ENCODE results near the gene EEPD1.

The EEPD1 gene

DNA sequence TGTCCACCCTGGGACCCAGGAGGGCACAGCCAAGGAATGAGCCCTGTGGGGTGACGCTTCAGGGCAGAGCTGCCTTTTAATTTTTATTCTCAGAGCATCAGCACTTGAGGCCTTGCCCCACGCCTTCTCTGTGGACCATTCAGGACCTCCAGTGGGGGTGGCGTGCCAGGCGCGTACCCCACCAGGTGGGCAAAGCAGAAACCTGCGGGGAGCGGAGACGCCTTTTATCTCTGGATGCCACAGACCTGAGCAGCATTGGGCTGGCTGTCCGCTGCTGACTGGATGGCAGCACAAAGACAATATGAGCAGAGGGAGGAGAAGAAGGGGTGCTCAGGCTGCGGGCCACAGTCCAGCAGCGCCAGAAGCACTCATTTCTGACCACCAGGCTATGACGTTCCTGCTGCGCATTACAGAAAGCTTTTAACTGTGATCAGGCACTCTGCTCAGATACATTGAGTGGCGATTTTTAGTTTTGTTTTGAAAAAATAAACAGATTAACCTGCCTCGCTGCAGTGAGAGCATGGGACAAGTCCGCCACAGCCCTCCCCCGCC, 146.2 kb downstream of the EEPD1 start:
- no peak for DNase-seq

- no peak for DNase-seq
These were observed 146.8 kb downstream of the EEPD1 start for GRCh38 chr7:36299823-36300341.

DNA sequence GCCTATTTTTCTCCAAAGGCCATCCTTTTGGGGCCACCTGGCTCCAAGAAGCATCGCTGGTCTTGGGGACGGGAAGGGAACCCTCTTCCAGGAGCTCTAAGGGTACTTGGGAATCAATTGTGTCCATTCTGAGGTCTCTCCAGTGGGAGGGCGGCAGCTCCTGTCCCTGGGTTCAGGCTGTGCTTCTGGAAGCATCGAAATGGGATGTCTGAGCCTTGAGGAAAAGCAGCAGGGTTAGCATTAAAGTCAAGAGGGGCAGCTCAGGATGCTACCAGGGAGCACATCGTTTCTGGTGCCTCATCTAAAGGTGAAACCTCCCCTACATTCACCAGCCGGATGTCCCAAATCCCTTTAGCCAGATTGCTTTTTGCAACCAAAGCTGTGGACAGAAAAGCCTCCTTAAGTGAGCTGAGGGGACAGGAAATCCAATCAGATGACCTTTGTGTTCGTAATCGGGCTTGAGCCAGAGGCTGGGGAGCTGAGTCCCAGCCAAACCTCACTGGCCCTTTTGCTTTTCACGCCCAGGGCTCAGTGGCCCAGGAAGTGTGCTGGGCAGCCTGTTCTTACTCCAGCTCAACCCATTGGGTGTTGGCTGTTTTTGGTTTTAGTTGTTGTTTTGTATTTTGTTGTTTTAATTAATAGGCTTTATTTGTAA, 147.8 kb downstream of the EEPD1 start:
- DNase-seq: peak in 1 of 51 donors; percentile 11

GRCh38 chr7:36301914-36302771, 149.1 kb downstream of the EEPD1 start:
- no peak for DNase-seq

- peak in 42 of 51 donors; percentile 15 to 87 (median 67) for DNase-seq
These were observed 150.4 kb downstream of the EEPD1 start for GRCh38 chr7:36303202-36304098.

- DNase-seq: no peak
These were observed 151.0 kb downstream of the EEPD1 start for GRCh38 chr7:36304099-36304425.

DNA sequence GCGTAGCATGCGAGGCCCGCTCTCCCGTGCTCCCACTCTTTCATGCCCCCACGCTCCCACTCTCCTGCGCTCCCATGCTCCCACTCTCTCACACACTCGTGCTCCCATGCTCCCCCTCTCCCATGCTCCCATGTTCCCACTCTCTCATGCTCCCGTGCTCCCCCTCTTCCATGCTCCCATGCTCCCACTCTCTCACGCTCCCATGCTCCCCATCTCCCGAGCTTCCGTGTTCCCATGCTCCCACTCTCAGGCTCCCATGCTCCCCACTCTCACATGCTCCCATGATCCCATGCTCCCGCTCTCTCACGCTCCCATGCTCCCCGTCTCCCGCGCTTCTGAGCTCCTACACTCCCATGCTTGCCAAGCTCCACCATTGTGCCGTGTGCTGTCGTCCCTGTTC, 152.2 kb downstream of the EEPD1 start:
- DNase-seq: no peak

DNA sequence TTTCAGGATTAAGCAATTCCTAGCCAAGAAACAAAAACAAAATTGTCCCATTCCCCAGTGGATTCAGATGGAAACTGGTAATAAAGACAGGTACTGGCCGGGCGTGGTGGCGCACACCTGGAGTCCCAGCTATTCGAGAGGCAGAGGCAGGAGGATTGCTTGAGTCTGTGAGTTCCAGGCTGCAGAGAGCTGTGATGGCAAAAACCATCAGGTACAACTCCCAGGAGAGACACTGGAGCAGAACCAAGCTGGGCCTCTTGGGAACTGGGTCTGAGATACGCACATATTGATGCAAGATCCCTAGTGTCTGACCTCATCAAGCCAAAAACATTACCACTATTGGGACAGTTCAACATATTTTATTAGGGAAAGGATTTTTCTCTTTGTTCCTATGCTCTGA, 152.6 kb downstream of the EEPD1 start:
- DNase-seq: no peak

GRCh38 chr7:36306222-36306621, 153.2 kb downstream of the EEPD1 start:
- no peak for DNase-seq

DNA sequence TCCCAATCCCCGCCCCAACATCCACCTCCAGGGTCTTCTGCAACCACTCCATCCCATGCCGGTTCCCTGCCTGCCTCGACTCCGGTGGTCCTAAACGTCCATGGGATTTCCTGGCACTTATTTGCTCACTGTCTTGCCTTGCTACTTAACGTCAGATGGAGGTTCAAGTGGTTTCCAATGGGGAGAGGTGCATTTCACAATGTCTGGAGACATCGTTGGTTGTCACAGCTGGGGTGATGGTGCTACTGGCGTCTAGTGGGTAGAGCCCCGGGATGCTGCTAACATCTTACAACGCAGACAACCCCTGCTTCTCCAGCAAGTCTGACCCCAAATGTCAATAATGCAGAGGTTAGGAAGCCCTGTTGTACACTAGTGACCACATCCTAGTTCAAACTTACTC, 153.7 kb downstream of the EEPD1 start:
- no peak for DNase-seq

- no peak for DNase-seq
These were observed 155.0 kb downstream of the EEPD1 start for GRCh38 chr7:36308031-36308430.

DNA sequence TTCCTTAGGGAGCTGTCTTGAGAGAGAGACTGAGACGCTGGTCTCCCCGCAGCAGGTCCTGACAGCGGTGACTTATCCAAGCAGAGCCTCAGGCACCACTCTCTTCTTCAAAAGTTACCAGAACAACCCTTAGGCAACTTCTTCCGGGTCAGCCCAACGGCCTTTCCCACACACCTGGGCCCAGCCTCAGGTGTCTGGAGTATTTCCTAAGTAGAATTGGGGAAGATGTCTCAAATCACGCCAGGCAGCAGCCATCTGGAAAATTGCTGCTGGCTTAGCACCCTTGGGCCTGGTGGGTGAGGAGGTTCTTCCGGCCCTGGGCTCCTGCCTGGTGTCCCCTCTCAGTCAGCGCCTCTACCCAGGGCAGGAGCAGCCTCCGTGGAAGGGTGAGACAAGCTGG, 156.2 kb downstream of the EEPD1 start:
- DNase-seq: no peak

- DNase-seq: no peak
These were observed 156.7 kb downstream of the EEPD1 start for GRCh38 chr7:36309716-36310115.

GRCh38 chr7:36310897-36311296, 157.8 kb downstream of the EEPD1 start:
- no peak for DNase-seq

DNA sequence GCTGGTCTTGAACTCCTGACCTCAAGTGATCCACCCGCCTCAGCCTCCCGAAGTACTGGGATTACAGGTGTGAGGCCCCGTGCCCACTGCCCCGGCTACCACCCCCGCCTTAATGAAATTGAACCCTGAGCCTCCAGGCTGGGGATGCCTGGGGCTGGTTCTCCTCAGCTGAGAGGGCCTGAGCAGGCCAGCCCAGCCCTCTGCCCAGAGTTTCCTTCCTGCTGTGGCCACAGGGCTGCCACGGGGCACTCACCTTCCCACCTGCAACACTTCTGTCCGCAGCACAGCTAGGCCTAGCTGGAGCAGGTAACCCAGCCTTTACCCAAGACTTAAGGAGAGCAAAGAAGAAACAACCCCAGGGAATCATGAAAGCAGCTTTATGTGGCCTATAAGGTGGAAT, 158.5 kb downstream of the EEPD1 start:
- no peak for DNase-seq

- no peak for DNase-seq
These were observed 159.2 kb downstream of the EEPD1 start for GRCh38 chr7:36312064-36312914.

DNA sequence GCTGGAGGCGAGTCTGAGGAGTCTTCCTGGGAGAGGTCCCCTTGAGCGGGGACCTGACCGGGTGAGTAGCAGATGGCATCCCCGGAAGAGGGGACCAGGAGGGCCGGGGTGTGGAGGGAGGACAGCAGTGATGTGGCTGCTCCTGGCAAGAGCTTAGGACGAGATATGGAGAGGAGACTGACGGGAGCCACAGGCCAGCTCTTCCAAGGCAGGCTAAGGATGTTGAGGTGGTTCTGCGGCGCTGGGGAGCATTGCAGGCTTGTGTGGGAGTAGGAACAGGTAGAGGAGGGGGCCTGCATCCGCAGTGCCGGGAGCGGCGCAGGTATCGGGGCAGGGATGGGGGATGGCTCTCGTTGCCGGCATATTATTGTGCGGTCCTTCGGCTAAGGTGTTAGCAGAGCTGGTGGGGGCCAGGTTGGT, 159.9 kb downstream of the EEPD1 start:
- DNase-seq: no peak

GRCh38 chr7:36313607-36314006, 160.6 kb downstream of the EEPD1 start:
- no peak for DNase-seq

GRCh38 chr7:36314491-36314890, 161.4 kb downstream of the EEPD1 start:
- DNase-seq: no peak

- no peak for DNase-seq
These were observed 162.4 kb downstream of the EEPD1 start for GRCh38 chr7:36315309-36315944.

Measured in hypothalamus (tissue), 51 donors.